ENCODE data around the gene SKOR1.

The SKOR1 gene

DNA sequence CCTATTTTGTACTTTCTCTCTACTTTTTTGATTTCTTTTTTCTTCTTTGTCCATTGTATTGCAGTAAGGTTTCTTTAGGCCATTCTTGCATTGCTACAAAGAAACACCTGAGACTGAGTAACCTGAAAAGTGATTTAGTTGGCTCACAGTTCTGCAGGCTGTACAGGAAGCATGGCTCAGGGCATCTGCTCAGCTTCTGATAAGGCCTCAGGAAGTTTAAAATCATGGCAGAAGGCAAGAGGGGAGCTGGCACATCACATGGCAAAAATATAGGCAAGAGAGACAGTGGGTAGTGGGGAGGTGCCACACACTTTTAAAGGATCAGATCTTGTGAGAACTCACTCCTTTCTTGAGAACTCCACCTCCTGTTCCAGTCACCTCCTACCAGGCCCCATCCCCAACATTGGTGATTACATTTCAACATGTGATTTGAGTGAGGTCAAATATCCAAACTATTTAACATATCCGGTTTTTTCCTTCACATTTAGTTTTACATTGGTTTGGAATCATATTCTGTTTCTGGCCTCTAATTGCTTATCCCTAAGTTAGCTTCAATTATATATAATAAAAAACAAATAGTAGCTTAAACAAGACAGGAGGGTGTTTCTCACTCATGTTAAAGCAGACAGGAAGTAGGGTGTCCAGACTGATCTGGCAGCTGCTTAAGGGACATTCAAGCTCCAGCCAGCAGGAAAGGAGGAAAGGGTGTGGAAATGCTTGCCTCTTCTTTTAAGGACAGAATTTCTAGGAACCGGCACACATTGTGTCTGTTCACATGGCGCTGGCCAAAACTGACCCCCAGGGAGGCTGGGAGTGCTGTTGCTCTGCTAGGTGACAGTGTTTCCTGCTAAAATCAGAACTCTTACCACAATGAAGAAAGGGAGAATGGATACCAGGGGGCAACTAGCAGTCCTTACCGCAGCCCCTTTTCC is 28.8 kb upstream of the SKOR1 start:
- no peak for DNase-seq

GRCh38 chr15:67799801-67800205 is 25.5 kb upstream of the SKOR1 start:
- no peak for DNase-seq

- DNase-seq, result no peak
These were observed 24.2 kb upstream of the SKOR1 start for GRCh38 chr15:67801142-67801541.

DNA sequence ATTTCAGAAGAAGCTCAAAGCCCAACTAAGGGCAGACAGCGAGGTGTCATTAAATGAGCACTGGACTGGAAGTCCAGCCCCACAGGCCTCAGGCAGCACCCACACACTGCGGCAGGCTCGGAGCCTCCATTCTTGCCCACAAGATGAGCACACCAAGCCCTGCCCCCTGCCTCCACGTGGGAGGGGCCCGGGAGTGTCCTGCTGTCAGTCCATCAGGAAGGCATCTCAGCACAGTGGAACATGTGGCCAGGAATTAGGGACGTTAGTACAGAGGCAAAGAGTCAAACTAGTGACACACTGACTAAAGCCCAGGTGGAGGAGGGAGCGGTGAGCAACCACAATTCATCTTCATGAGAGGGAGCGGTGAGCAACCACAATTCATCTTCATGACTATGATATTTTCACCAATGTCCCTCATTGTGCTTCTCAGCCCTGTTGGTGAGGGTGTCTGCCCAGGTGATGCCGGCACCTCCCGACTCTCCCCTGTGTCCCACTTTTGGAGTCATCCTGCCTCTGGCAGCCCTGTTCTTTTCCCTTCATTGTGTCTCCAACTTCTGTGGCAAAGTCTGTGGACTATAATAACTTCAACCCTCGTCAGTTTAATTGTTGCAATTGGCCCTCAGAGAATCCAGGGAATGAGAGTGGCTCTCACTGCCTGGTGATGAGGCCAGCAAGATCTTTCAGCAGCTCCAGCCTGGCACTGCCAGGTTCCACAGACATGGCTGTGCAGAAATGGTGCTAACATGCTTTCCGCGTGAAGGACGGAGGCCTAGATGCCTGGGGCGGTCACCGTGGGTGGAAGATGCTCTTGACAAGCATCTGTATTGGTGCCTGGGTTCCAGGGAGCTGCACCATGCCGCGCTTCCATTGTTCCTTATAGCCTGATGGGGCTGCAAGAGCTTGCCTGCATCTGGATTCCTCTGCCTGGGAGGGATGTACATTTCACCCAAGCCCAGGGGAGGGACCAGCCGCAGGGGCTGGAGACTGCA is 23.1 kb upstream of the SKOR1 start:
- no peak for DNase-seq

GRCh38 chr15:67803299-67803698 is 22.0 kb upstream of the SKOR1 start:
- no peak for DNase-seq

DNA sequence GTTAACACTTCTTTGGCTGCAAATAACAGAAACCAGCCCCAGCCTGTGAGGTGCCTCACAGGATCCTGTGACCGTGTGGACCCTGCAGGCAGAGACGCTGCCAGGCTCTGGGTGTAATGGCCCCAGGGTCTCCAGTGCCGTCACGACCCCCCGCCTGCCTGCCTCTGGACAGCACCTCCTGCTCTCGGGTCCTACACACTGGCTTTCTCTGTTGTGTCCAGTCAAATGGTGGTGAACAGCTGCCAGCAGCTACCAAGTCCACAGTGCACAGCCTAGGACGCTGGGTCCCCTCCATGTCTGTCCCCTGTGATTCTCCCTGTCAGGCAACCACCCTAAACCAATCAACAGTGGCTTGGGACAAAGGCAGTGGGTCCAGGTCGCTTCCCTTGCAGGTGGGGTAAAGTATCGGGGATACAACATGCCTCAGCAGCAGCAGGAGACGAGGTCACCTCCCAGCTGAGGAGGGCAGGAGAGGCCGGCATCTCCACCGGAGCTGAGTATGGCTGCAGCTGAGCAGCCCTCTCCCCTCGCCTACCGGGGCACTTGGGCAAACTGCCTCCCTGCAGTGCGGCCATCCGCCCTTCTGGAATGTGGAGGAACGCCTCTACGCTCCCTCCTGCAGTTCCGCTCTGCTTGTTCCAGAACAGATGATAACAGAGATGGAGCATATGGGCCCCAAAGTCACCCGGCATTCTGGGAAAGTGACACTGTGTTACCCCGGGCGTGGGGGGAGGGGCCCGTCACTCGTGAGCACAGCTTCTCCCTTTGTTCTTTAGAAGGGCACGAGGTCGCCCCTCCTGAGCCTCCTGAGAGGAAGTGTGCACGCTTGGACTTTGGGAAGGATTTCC is 21.1 kb upstream of the SKOR1 start:
- DNase-seq, result no peak

- DNase-seq, result no peak
These were observed 20.2 kb upstream of the SKOR1 start for GRCh38 chr15:67805008-67805665.

DNA sequence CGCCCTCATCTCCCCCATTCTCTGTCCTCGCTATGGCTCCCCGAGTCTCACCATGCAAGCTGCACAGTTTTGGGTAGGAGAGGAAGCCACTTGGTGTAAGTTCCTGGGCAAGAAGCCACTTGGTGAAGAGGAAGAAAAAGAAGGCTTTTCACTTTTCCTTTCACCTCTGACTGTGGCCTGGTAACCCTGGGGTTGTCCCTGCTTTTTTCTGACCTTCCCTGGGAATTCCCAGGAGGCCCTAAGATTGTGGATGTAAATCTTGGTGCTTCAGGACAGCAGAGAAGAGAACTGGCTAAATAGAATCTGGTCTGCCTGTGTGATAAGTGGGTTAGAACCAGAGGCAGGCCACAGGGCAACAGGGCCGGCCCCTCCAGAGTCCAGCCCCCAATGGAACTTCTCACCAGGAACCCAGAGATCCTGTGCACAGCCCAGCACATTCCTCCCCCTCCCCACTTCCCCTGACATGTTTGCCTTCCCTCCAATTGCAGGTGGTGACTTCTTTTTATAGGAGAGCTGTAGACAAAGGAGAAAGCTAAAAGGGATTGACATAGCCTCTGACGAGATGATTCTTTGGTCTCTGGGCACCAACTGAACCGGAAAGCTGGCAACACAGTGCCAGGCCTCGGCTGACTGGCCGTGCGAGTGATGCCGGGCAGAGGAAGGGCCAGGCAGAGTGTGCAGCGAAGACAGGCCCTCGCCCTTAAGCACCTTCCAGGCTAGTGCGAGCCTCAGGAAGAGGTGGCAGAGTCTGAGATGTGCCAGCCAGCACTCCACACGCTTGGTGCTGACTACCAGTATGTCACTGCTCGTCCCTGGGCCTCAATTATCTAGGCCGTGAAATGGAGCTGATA is 19.4 kb upstream of the SKOR1 start:
- DNase-seq, result no peak

DNA sequence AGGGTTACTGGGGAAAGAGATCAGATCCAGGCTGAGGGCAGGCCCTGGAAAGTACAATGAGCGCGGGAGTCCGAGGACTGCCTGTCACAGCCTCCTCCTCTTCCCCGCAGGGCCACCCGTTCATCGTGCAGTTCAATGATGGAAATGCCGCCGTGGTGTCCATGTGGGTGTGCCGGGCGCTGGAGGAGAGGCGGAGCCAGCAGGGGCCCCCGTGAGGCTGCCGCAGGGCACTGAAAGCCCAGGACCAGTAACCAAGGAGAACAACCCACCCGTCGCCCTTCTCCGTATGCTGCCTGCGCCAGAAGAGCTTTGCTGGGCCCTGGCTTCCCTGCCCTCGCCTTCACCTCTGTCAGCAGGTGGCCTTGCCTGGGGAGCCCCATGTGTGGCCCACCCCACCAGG is 18.8 kb upstream of the SKOR1 start:
- no peak for DNase-seq

DNA sequence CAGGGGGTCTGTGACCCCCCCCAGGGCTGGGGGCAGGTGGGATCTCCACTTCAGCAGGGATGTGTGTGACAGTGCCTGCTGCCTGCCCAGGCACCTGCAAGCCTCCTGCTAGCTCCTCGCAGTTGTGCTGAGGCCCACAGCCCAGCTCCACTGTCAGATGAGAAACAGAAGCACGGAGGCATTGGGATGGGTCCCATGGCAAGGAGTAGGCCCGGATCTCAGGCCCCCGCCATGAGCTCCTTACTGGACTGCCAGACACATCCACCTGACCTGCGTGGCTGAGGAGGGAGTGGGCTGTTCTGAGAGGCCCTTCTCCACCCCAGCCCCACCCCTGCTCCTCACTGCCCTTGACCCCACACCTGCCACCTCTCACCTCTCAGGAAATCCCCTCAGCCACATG is 18.2 kb upstream of the SKOR1 start:
- DNase-seq, result no peak

DNA sequence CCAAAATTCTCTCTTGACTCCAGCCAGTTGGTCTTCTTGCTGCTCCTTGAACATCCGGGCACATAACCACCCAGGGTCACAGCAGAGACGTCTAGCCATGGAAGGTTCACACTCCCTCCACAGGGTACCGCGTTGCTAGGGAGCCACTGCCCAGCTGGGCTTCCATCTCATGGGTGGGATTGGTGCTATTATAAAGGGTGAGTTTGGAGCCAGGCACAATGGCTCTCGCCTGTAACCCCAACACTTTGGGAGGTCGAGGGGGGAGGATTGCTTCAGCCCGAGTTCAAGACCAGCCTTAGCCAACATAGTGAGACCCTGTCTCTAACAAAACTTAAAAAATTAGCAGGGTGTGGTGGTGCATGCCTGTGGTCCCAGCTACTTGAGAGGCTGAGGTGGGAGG is 17.5 kb upstream of the SKOR1 start:
- DNase-seq, result no peak

DNA sequence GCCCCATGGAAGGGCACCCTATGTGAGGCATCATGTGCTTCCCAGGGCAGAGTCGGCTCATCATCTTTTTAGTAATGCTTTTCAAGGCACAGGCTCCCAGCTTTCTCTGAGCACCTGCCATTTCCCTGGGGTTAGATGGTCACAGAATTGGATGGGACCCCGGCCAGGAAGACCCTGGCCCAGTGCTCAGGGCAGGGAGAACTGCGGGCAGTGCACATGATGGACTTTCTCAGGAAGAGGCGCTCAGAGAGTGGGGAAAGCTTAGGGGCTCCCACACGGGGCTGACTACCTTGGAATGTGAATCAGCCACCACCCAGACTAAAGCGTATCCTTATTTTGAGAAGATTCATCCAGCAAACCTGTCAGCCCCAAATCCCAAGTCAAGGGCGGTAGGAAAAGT is 16.5 kb upstream of the SKOR1 start:
- no peak for DNase-seq

DNA sequence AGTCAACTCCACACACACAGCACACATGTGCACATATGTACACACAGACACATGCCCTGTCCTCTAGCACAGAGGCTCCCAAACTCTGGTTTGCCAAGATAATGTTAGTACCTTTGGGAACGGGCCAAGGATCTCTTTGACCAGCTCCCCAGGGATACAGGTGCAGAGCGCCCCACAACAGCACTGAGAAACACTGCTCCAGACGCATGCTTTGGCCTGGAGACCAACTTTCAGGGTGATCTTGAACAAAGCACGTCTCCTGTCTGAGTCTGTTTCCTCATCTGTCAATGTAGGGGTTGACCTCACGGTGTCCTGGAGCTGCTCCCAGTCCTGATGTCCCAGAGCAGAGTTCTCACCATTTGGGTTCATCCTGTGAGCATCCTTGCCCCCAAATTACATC is 15.9 kb upstream of the SKOR1 start:
- DNase-seq, result no peak

DNA sequence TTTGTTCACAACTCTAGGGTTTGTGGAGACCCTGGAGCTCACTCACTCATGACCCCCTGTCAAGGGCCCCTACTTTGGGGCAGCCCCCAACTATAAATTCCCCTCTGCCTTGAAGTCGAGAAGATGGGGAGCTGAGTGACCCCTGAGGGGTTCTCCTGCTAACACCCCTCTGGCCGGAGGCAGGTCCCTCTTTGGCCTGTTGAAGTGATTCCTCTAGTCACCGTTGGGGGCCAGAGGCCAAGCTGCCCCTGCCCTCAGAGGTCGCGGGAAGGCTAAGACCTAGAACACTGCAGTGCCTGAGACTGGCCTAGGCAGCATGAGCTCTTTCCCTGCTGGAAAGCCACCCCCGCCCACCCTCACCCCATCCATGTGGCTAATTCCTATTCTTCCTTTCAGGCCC is 15.4 kb upstream of the SKOR1 start:
- DNase-seq, result no peak

- no peak for DNase-seq
These were observed 13.1 kb upstream of the SKOR1 start for GRCh38 chr15:67812241-67812644.

DNA sequence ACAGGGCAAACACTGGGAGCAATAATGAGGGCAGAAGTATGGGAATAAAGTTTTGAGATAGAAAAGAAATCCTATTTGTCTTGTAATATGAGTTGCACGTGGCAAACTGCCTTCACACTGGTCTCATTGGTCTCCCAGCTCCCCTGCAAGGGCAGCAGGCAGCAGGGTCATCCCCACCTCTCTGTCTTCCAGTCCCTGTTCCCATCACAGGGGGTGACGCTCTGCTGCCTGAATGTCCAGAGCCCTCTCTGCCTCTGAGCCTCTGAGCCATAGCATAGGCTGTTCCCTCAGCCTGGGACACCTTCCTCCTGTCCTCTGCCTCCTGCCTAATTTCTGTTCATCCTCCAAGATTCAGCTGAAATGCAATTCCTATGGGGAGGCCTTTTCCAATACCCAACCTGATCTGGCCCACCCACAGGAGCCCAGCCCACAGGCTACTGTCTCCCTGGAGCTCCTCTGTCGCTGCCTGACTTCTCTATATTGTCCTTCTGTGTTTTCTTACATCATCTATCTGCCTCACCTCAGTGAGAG is 12.1 kb upstream of the SKOR1 start:
- no peak for DNase-seq

DNA sequence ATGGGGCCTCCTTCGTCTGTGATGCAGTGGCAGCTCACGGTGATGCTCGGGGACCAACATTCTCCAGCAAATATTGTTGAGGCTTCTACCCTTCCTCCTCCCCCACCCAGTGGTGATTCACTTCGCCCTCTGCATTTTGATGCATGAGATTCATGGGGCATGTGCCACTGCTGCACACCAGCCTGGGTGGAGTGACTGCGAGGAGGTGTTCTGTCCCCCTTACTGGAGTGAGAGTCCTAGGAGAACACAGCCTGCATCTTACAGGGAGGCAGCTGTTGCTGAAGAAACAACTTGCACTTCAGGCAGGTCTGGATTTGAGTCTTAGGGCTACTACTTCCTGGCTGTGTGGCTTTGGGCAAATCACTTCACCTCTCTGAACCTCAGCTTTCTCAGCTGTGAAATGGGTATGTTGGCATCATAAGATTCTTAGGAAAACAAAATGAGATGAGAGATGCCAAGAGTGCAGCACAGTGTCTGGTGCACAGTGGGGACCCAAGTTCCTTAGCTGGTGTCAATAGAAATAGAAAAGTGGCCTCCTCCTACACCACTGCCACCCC is 10.2 kb upstream of the SKOR1 start:
- DNase-seq, result no peak

DNA sequence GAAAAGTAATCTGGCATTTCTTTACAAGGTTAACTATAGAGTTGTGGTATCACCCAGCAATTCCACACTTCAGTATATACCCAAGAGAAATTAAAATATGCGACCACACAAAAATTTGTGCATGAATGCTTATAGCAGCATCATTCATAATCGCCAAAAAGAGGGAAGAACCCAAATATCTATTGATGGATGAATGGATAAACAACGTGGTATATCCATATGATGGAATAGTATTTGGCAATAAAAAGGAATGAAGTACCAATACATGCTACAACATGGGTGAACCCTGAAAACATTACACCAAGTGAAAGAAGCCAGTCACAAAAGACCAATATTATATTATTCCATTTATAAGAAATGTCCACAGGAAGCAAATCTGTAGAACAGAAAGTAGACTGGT is 8.6 kb upstream of the SKOR1 start:
- DNase-seq, result no peak

GRCh38 chr15:67818464-67818863 is 6.8 kb upstream of the SKOR1 start:
- DNase-seq, result no peak

DNA sequence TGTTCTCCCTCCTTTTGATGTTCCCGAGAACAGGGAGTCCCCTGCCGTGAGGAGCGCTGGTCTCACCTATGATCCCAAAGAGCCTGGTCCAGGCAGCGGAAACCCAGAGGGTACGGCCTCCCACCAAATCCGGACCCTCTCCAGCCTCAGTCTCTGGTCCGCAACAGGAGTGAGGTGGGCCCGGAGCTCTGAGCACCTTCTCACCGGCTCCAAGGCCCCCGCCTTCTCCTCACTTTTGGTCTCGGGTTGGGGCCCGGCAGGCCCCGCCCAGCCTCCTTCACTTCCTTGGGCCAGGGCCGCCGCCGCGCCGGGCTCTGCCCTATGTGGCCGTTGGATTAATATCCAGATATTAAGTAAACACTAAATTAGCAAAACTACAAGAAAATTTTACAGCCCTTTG is 5.7 kb upstream of the SKOR1 start:
- no peak for DNase-seq
